Peyer's patch (tissue), 4 donors: ENCODE data around the gene SOX1. TPM values are rescaled to one million over a fixed set of nuclear protein-coding genes. Genes with fewer than 3 reads are reported as not detected.

ENCODE experiments used
- DNase-seq, 3 donors: peaks; one replicate each; pipeline ENCODE4 v3.0.0-alpha.2; 2017 to 2019
- H3K27ac ChIP-seq, 4 donors: fragments of 200-600 bp; sonication (generic); one replicate each; pipeline ENCODE4 v1.5.1; 2016 to 2019
- H3K27me3 ChIP-seq, 2 donors: fragments of 200-600 bp; sonication (generic); one replicate each; pipeline ENCODE4 v1.5.1; 2019
- H3K36me3 ChIP-seq, 3 donors: fragments of 200-600 bp; sonication (generic); one replicate each; pipeline ENCODE4 v1.5.1; 2016 to 2019
- H3K4me1 ChIP-seq, 4 donors: fragments of 200-600 bp; sonication (generic); one replicate each; pipeline ENCODE4 v1.5.1; 2016 to 2019
- H3K4me3 ChIP-seq, 4 donors: fragments of 200-600 bp; sonication (generic); 1 replicate in 3 of 4; 2 replicates in 1 of 4; pipeline ENCODE4 v1.5.1; 2016 to 2019; ENCODE audit warnings: mild to moderate bottlenecking in 1 of 4
- H3K9me3 ChIP-seq, 4 donors: fragments of 200-600 bp; sonication (generic); one replicate each; pipeline ENCODE4 v1.5.1; 2016 to 2019; ENCODE audit warnings: mild to moderate bottlenecking in 1 of 4
- POLR2A ChIP-seq, 2 donors: fragments of 450-650 bp; IDR thresholded peaks; one replicate each; pipeline ENCODE4 v1.5.1; 2017; ENCODE audit warnings: antibody characterized with exemption in 2 of 2, mild to moderate bottlenecking in 2 of 2, moderate library complexity in 2 of 2
- total RNA-seq, 4 donors: library from RNA; depleted of rRNA; stranded (reverse); fragments of >200 nt; gene quantifications; one replicate each; pipeline ENCODE4 v1.1.0, GENCODE V29; 2016
- TF ChIP-seq, protein P1 (sequence below), 6 experiments: fragments of 450-650 bp in 4 of 6; fragments of 200-600 bp in 2 of 6; sonication (generic) in 1 of 6; IDR thresholded peaks; one replicate each; pipeline ENCODE4 v1.5.1; 2017 to 2019; ENCODE audit warnings: antibody characterized with exemption in 6 of 6, mild to moderate bottlenecking in 3 of 6, moderate library complexity in 1 of 6

SOX1 gene
- total RNA-seq, 4 donors from 2014 or later, result not detected

DNA sequence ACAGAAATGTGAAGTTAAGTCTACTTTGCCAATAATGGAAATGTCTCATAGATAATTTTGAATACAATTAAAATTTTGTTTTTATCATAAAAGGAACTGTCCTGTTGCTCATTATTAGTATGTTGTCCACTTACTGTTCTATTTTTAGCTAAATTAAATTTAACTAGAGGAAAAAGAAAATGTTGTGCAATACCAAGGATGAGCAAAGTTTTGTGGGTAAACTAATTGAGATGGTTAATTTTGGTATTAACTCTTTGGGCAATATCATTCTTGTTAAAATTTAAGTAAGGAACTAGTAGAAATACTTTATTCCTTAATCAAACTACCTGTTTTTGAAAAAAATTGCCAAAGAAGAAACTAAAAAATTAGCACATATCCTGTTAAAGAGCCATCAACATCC lies 43.5 kb downstream of the SOX1 start:
- peaks cover 0 to 6% (median 0%) of the 10 kb centered on the region in 4 donors for H3K4me1 ChIP-seq
- H3K27ac ChIP-seq, result no peak overlapping the region
- no peak for DNase-seq
- no peak for TF ChIP-seq POLR2A (IDR thresholded peaks at IDR 0.05)
- TF ChIP-seq, protein P1, sequence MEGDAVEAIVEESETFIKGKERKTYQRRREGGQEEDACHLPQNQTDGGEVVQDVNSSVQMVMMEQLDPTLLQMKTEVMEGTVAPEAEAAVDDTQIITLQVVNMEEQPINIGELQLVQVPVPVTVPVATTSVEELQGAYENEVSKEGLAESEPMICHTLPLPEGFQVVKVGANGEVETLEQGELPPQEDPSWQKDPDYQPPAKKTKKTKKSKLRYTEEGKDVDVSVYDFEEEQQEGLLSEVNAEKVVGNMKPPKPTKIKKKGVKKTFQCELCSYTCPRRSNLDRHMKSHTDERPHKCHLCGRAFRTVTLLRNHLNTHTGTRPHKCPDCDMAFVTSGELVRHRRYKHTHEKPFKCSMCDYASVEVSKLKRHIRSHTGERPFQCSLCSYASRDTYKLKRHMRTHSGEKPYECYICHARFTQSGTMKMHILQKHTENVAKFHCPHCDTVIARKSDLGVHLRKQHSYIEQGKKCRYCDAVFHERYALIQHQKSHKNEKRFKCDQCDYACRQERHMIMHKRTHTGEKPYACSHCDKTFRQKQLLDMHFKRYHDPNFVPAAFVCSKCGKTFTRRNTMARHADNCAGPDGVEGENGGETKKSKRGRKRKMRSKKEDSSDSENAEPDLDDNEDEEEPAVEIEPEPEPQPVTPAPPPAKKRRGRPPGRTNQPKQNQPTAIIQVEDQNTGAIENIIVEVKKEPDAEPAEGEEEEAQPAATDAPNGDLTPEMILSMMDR (IDR thresholded peaks at IDR 0.05), result no peak
- no peak overlapping the region for H3K4me3 ChIP-seq
- no peaks in the 10 kb centered on the region for H3K9me3 ChIP-seq
- no peaks in the 10 kb centered on the region for H3K36me3 ChIP-seq
- peaks cover 0 to 11% of the 10 kb centered on the region in 2 donors for H3K27me3 ChIP-seq

- no peak for DNase-seq
- Histone ChIP-seq H3K27me3 (peaks cover 0 to 6% of the 10 kb centered on the region in 2 donors), H3K4me1 (peaks cover 0 to 6% (median 0%) of the 10 kb centered on the region in 4 donors), H3K27ac (no peak overlapping the region), H3K4me3 (no peak overlapping the region), H3K9me3 (no peaks in the 10 kb centered on the region), H3K36me3 (no peaks in the 10 kb centered on the region)
- TF ChIP-seq, protein P1 (IDR thresholded peaks at IDR 0.05), result no peak
- no peak for TF ChIP-seq POLR2A (IDR thresholded peaks at IDR 0.05)
Observed at GRCh38 chr13:112111239-112111857, 44.4 kb downstream of the SOX1 start.

GRCh38 chr13:112112534-112113276 lies 45.8 kb downstream of the SOX1 start:
- no peak for TF ChIP-seq POLR2A (IDR thresholded peaks at IDR 0.05)
- TF ChIP-seq, protein P1 (IDR thresholded peaks at IDR 0.05), result no peak
- Histone ChIP-seq H3K4me1 (peaks cover 0 to 6% (median 0%) of the 10 kb centered on the region in 4 donors), H3K4me3 (no peak overlapping the region), H3K27ac (no peak overlapping the region), H3K9me3 (no peaks in the 10 kb centered on the region), H3K36me3 (no peaks in the 10 kb centered on the region), H3K27me3 (peaks cover 0 to 3% of the 10 kb centered on the region in 2 donors)
- peak in 1 of 3 donors; percentile 46 for DNase-seq

GRCh38 chr13:112113348-112113747 lies 46.4 kb downstream of the SOX1 start:
- Histone ChIP-seq H3K4me1 (peaks cover 0 to 6% (median 0%) of the 10 kb centered on the region in 4 donors), H3K4me3 (no peak overlapping the region), H3K36me3 (no peaks in the 10 kb centered on the region), H3K27ac (no peak overlapping the region), H3K9me3 (no peaks in the 10 kb centered on the region), H3K27me3 (no peaks in the 10 kb centered on the region)
- no peak for DNase-seq
- no peak for TF ChIP-seq POLR2A (IDR thresholded peaks at IDR 0.05)
- TF ChIP-seq, protein P1 (IDR thresholded peaks at IDR 0.05), result no peak

- no peak for DNase-seq
- no peaks in the 10 kb centered on the region for H3K36me3 ChIP-seq
- no peak overlapping the region for H3K4me3 ChIP-seq
- no peak overlapping the region for H3K27ac ChIP-seq
- H3K9me3 ChIP-seq, result no peaks in the 10 kb centered on the region
- H3K4me1 ChIP-seq, result peaks cover 0 to 6% (median 0%) of the 10 kb centered on the region in 4 donors
- no peak for TF ChIP-seq POLR2A (IDR thresholded peaks at IDR 0.05)
- TF ChIP-seq, protein P1 (IDR thresholded peaks at IDR 0.05), result no peak
- no peaks in the 10 kb centered on the region for H3K27me3 ChIP-seq
Observed at GRCh38 chr13:112113851-112114250, 46.9 kb downstream of the SOX1 start.
